Measurements from ENCODE around the gene KCNK1.

GRCh38 chr1:233659495-233659894, 45.6 kb downstream of the KCNK1 start:
- TF ChIP-seq CTCF (conservative IDR thresholded peaks at IDR 0.05 in 1 of 2, IDR thresholded peaks at IDR 0.05 in 1 of 2; ENCODE audit: low read depth in 1 of 2, low read length in 2 of 2), result no peak
- no peak for TF ChIP-seq EZH2 (IDR thresholded peaks at IDR 0.05; ENCODE audit: low read length, missing control alignments)

Measured in fibroblast of lung (primary cell).